Esophagus muscularis mucosa (tissue), 4 donors: ENCODE results near the gene GLG1. TPM values are rescaled to one million over a fixed set of nuclear protein-coding genes. Genes with fewer than 3 reads are reported as not detected.
"Not testable (repeated sequence)": the region's sequence is repeated elsewhere in the genome, so short reads cannot be mapped to it uniquely, and the experiment has no call there.

Source experiments
- DNase-seq: peaks from one replicate; pipeline ENCODE4 v3.0.0-alpha.2; 2017; ENCODE audit errors: extremely low spot score
- H3K27ac ChIP-seq, 4 donors: fragments of 200-600 bp; sonication (generic); replicated peaks in 1 of 4; 1 replicate in 3 of 4; 2 replicates in 1 of 4; pipeline ENCODE4 v1.5.1; 2016 to 2019; ENCODE audit warnings: mild to moderate bottlenecking in 1 of 4
- H3K27me3 ChIP-seq, 4 donors: fragments of 200-600 bp; sonication (generic); one replicate each; pipeline versions ENCODE4 v1.5.1 to v1.6.0; 2016 to 2019
- H3K36me3 ChIP-seq, 4 donors: fragments of 200-600 bp; sonication (generic); one replicate each; pipeline ENCODE4 v1.5.1; 2016 to 2019
- H3K4me1 ChIP-seq, 4 donors: fragments of 200-600 bp; sonication (generic); one replicate each; pipeline ENCODE4 v1.5.1; 2016 to 2019
- H3K4me3 ChIP-seq, 4 donors: fragments of 200-600 bp; sonication (generic); 1 replicate in 2 of 4; 2 replicates in 2 of 4; pipeline ENCODE4 v1.5.1; 2016 to 2019; ENCODE audit warnings: mild to moderate bottlenecking in 4 of 4, moderate library complexity in 1 of 4
- H3K9me3 ChIP-seq, 4 donors: fragments of 200-600 bp; sonication (generic); 1 replicate in 3 of 4; 2 replicates in 1 of 4; pipeline ENCODE4 v1.5.1; 2016 to 2019
- CTCF ChIP-seq, 3 experiments: fragments of 200-600 bp in 2 of 3; fragments of 450-650 bp in 1 of 3; sonication (generic) in 2 of 3; IDR thresholded peaks; one replicate each; pipeline ENCODE4 v1.5.1; 2017 to 2019; ENCODE audit warnings: antibody characterized with exemption in 3 of 3, mild to moderate bottlenecking in 2 of 3, moderate library complexity in 1 of 3
- EP300 ChIP-seq: sonication (generic); formaldehyde crosslinking; IDR thresholded peaks from one replicate; pipeline ENCODE4 v1.6.1; 2017; ENCODE audit warnings: antibody characterized with exemption
- POLR2A ChIP-seq: fragments of 450-650 bp; IDR thresholded peaks from one replicate; pipeline ENCODE4 v1.6.1; 2017; ENCODE audit warnings: antibody characterized with exemption, moderate library complexity, mild to moderate bottlenecking, low read depth
- POLR2AphosphoS5 ChIP-seq, 2 donors: sonication (generic); formaldehyde crosslinking; IDR thresholded peaks; one replicate each; pipeline ENCODE4 v1.6.1; 2017; ENCODE audit warnings: antibody characterized with exemption in 2 of 2
- WGBS: methylation state at CpG from one replicate; pipeline ENCODE4 v1.1.5; 2018; 5-methylcytosine and 5-hydroxymethylcytosine counted together
- intact Hi-C: fragments of 100-400 bp; cut with DNase I; formaldehyde crosslinking; loops from one replicate; pipeline ENCODE4 v1.15.1; 2023
- total RNA-seq, 4 donors: library from RNA; depleted of rRNA; stranded (reverse); fragments of >200 nt; gene quantifications; one replicate each; pipeline versions ENCODE4 v1.1.0 to v1.2.1, GENCODE V29; 2016

GLG1 gene
- total RNA-seq, 4 donors from 2014 or later: 92.8 to 128 (median 121) TPM

GRCh38 chr16:74450236-74450635 lies 156.7 kb downstream of the GLG1 start:
- intact Hi-C loops: no loop called here
- Histone ChIP-seq H3K36me3 (peaks cover 26 to 58% (median 49%) of the 10 kb centered on the region in 4 donors), H3K4me3 (no peak overlapping the region), H3K9me3 (no peaks in the 10 kb centered on the region), H3K27me3 (no peaks in the 10 kb centered on the region), H3K27ac (peak overlapping the region; percentile 56 to 73 (median 64)), H3K4me1 (peaks cover 21 to 35% (median 28%) of the 10 kb centered on the region in 4 donors)
- WGBS: 93% methylated on average over 3 of the region's 3 CpGs
- no peak for DNase-seq
- TF ChIP-seq POLR2A: no peak
- TF ChIP-seq CTCF (IDR thresholded peaks at IDR 0.05): no peak
- TF ChIP-seq EP300: no peak
- no peak for TF ChIP-seq POLR2AphosphoS5 (IDR thresholded peaks at IDR 0.05)

- Histone ChIP-seq H3K27me3 (no peaks in the 10 kb centered on the region), H3K4me3 (no peak overlapping the region), H3K4me1 (peaks cover 21 to 35% (median 28%) of the 10 kb centered on the region in 4 donors), H3K9me3 (no peaks in the 10 kb centered on the region), H3K27ac (peak overlapping the region; percentile 56 to 73 (median 64)), H3K36me3 (peaks cover 24 to 54% (median 44%) of the 10 kb centered on the region in 4 donors)
- 90% methylated on average over 3 of the region's 5 CpGs for WGBS
- no peak for TF ChIP-seq POLR2A
- intact Hi-C loops: no loop called here
- no peak for DNase-seq
Measured at GRCh38 chr16:74449470-74449869, 157.4 kb downstream of the GLG1 start.

- WGBS: 76% methylated on average over 8 of the region's 8 CpGs
Measured at GRCh38 chr16:74448990-74449389, 157.9 kb downstream of the GLG1 start.

GRCh38 chr16:74447578-74447977 lies 159.3 kb downstream of the GLG1 start:
- Histone ChIP-seq H3K27ac (peak overlapping the region; percentile 32 to 73 (median 61)), H3K4me1 (peaks cover 21 to 35% (median 28%) of the 10 kb centered on the region in 4 donors), H3K27me3 (no peaks in the 10 kb centered on the region), H3K4me3 (no peak overlapping the region), H3K9me3 (no peaks in the 10 kb centered on the region), H3K36me3 (peaks cover 15 to 37% (median 27%) of the 10 kb centered on the region in 4 donors)
- no peak for TF ChIP-seq POLR2A
- TF ChIP-seq CTCF (IDR thresholded peaks at IDR 0.05): no peak
- TF ChIP-seq EP300: no peak
- no peak for TF ChIP-seq POLR2AphosphoS5 (IDR thresholded peaks at IDR 0.05)
- intact Hi-C loops: no loop called here
- DNase-seq: no peak
- WGBS: 87% methylated on average over 5 of the region's 5 CpGs

More at GRCh38 chr16:74448990-74449389, 157.9 kb downstream of the GLG1 start:
- H3K9me3 ChIP-seq: no peaks in the 10 kb centered on the region
- peak; percentile 94 for DNase-seq
- H3K27ac ChIP-seq: peak overlapping the region; percentile 56 to 73 (median 64)
- intact Hi-C loops: no loop called here
- H3K36me3 ChIP-seq: peaks cover 24 to 51% (median 40%) of the 10 kb centered on the region in 4 donors
- H3K27me3 ChIP-seq: no peaks in the 10 kb centered on the region
- H3K4me3 ChIP-seq: no peak overlapping the region
- H3K4me1 ChIP-seq: peaks cover 21 to 35% (median 28%) of the 10 kb centered on the region in 4 donors
- TF ChIP-seq EP300 (no peak), POLR2AphosphoS5 (IDR thresholded peaks at IDR 0.05) (peak; percentile 32 to 52), POLR2A (no peak), CTCF (IDR thresholded peaks at IDR 0.05) (no peak)

- Histone ChIP-seq H3K4me3 (no peak overlapping the region), H3K27ac (no peak overlapping the region), H3K27me3 (no peaks in the 10 kb centered on the region), H3K36me3 (peaks cover 10 to 30% (median 20%) of the 10 kb centered on the region in 4 donors), H3K4me1 (peaks cover 21 to 35% (median 28%) of the 10 kb centered on the region in 4 donors), H3K9me3 (no peaks in the 10 kb centered on the region)
- 95% methylated on average over 6 of the region's 8 CpGs for WGBS
- intact Hi-C loops: no loop called here
- no peak for TF ChIP-seq EP300
- no peak for TF ChIP-seq CTCF (IDR thresholded peaks at IDR 0.05)
- no peak for TF ChIP-seq POLR2AphosphoS5 (IDR thresholded peaks at IDR 0.05)
- no peak for TF ChIP-seq POLR2A
- DNase-seq: no peak
Measured at GRCh38 chr16:74446866-74447265, 160.0 kb downstream of the GLG1 start.

GRCh38 chr16:74443624-74444346 lies 163.1 kb downstream of the GLG1 start:
- not testable (repeated sequence) for H3K4me3 ChIP-seq

More at GRCh38 chr16:74443624-74444346, 163.1 kb downstream of the GLG1 start:
- intact Hi-C loops, H3K27me3 ChIP-seq, DNase-seq, H3K9me3 ChIP-seq, H3K27ac ChIP-seq: not testable (repeated sequence)
- WGBS: 98% methylated on average over 13 of the region's 13 CpGs
- H3K36me3 ChIP-seq: peaks cover 0 to 21% (median 2%) of the 10 kb centered on the region in 4 donors
- peaks cover 6 to 15% (median 10%) of the 10 kb centered on the region in 4 donors for H3K4me1 ChIP-seq
